Measurements from ENCODE around the gene SBF2. TPM values are rescaled to one million over a fixed set of nuclear protein-coding genes. Genes with fewer than 3 reads are reported as not detected.

SBF2 gene
- total RNA-seq, 4 donors from 2014 or later = 75.0 to 104 (median 86.9) TPM

- H3K27me3 ChIP-seq = no peaks in the 10 kb centered on the region
- TF ChIP-seq EP300 (IDR thresholded peaks at IDR 0.05) (no peak), CTCF (IDR thresholded peaks at IDR 0.05) (no peak), POLR2A (IDR thresholded peaks at IDR 0.05) (no peak)
- WGBS, 2 donors = 71 to 75% methylated on average over 2 of the region's 2 CpGs
- H3K9me3 ChIP-seq = no peaks in the 10 kb centered on the region
- DNase-seq (ENCODE audit: low spot score in 2 of 2) = no peak
- H3K4me3 ChIP-seq = no peak overlapping the region
- H3K4me1 ChIP-seq = peaks cover 0 to 18% (median 4%) of the 10 kb centered on the region in 4 donors
- H3K36me3 ChIP-seq = peaks cover 0 to 32% (median 0%) of the 10 kb centered on the region in 3 donors
- no peak overlapping the region for H3K27ac ChIP-seq
Measured at GRCh38 chr11:9858822-9859221, 435.2 kb downstream of the SBF2 start.

GRCh38 chr11:9858218-9858617 is 435.8 kb downstream of the SBF2 start:
- Histone ChIP-seq H3K4me3 (no peak overlapping the region), H3K27ac (no peak overlapping the region), H3K4me1 (peaks cover 0 to 18% (median 4%) of the 10 kb centered on the region in 4 donors), H3K36me3 (peaks cover 0 to 37% (median 0%) of the 10 kb centered on the region in 3 donors), H3K9me3 (no peaks in the 10 kb centered on the region), H3K27me3 (no peaks in the 10 kb centered on the region)
- WGBS, 2 donors = 71 to 78% methylated on average over 4 of the region's 4 CpGs
- DNase-seq (ENCODE audit: low spot score in 2 of 2) = no peak
- no peak for TF ChIP-seq CTCF (IDR thresholded peaks at IDR 0.05)
- TF ChIP-seq POLR2A (IDR thresholded peaks at IDR 0.05) = no peak
- TF ChIP-seq EP300 (IDR thresholded peaks at IDR 0.05) = no peak

GRCh38 chr11:9855579-9856287 is 438.3 kb downstream of the SBF2 start:
- H3K4me3 ChIP-seq = no peak overlapping the region
- TF ChIP-seq POLR2A (IDR thresholded peaks at IDR 0.05) (no peak), EP300 (IDR thresholded peaks at IDR 0.05) (no peak), CTCF (IDR thresholded peaks at IDR 0.05) (no peak)
- 91 to 94% methylated on average over 2 of the region's 2 CpGs for WGBS, 2 donors
- H3K9me3 ChIP-seq = no peaks in the 10 kb centered on the region
- DNase-seq (ENCODE audit: low spot score in 2 of 2) = no peak
- H3K36me3 ChIP-seq = peaks cover 0 to 49% (median 0%) of the 10 kb centered on the region in 3 donors
- H3K27ac ChIP-seq = no peak overlapping the region
- no peaks in the 10 kb centered on the region for H3K27me3 ChIP-seq
- H3K4me1 ChIP-seq = peaks cover 0 to 11% (median 4%) of the 10 kb centered on the region in 4 donors

- no peaks in the 10 kb centered on the region for H3K27me3 ChIP-seq
- H3K4me1 ChIP-seq = peaks cover 0 to 9% (median 4%) of the 10 kb centered on the region in 4 donors
- no peaks in the 10 kb centered on the region for H3K9me3 ChIP-seq
- no peak for TF ChIP-seq CTCF (IDR thresholded peaks at IDR 0.05)
- no peak for TF ChIP-seq POLR2A (IDR thresholded peaks at IDR 0.05)
- TF ChIP-seq EP300 (IDR thresholded peaks at IDR 0.05) = no peak
- 88% methylated on average over 1 of the region's 1 CpG for WGBS, 2 donors
- H3K27ac ChIP-seq = no peak overlapping the region
- no peak overlapping the region for H3K4me3 ChIP-seq
- DNase-seq (ENCODE audit: low spot score in 2 of 2) = no peak
- H3K36me3 ChIP-seq = peaks cover 0 to 66% (median 0%) of the 10 kb centered on the region in 3 donors
Measured at GRCh38 chr11:9853929-9854552, 440.0 kb downstream of the SBF2 start.

GRCh38 chr11:9852465-9852864 is 441.6 kb downstream of the SBF2 start:
- no peak overlapping the region for H3K4me3 ChIP-seq
- H3K27ac ChIP-seq = no peak overlapping the region
- no peak for DNase-seq (ENCODE audit: low spot score in 2 of 2)
- H3K27me3 ChIP-seq = no peaks in the 10 kb centered on the region
- 70 to 74% methylated on average over 2 of the region's 2 CpGs for WGBS, 2 donors
- no peaks in the 10 kb centered on the region for H3K4me1 ChIP-seq
- no peak for TF ChIP-seq EP300 (IDR thresholded peaks at IDR 0.05)
- no peak for TF ChIP-seq POLR2A (IDR thresholded peaks at IDR 0.05)
- TF ChIP-seq CTCF (IDR thresholded peaks at IDR 0.05) = no peak
- H3K36me3 ChIP-seq = peaks cover 0 to 67% (median 0%) of the 10 kb centered on the region in 3 donors
- no peaks in the 10 kb centered on the region for H3K9me3 ChIP-seq

All from tibial nerve (tissue), 4 donors.